GM12878 (cell line): ENCODE measurements around the gene FAT1. TPM values are rescaled to one million over a fixed set of nuclear protein-coding genes. Genes with fewer than 3 reads are reported as not detected.
A peak's percentile ranks its signal among the peaks of the same experiment; 100 is the strongest.

ENCODE experiments used
- ATAC-seq: fragments of 200-7000 bp; cut with Tn5 transposase; 3 replicates; pipeline ENCODE4 v1.9.1; 2020; ENCODE audit warnings: mild to moderate bottlenecking, moderate library complexity
- BruUV-seq: library from RNA; stranded (reverse); fragments of 400-500 nt; replicated peaks from 2 replicates; lab custom pipeline; 2021; lab: Mats Ljungman, UMichigan
- CTCF ChIA-PET: fragments of 300-600 bp; sonication (Branson Sonifier 250); formaldehyde crosslinking; extraction: SDS; loops from one replicate; lab custom pipeline; 2021; ENCODE audit warnings: inconsistent platforms; lab: Yijun Ruan, JAX
- POLR2A ChIA-PET: fragments of 350-600 bp; formaldehyde crosslinking; extraction: SDS; loops from one replicate; lab custom pipeline; 2021; ENCODE audit warnings: inconsistent platforms; lab: Charles Lee
- RAD21 ChIA-PET: fragments of 300-600 bp; sonication (Branson Sonifier 250); formaldehyde crosslinking; loops from one replicate; lab custom pipeline; 2023; ENCODE audit warnings: antibody characterized with exemption; ENCODE audit not compliant: unreplicated experiment; lab: Charles Lee
- SMC1A ChIA-PET: fragments of 300-600 bp; sonication (Branson Sonifier 250); formaldehyde crosslinking; loops from one replicate; lab custom pipeline; 2023; ENCODE audit not compliant: unreplicated experiment, uncharacterized antibody; lab: Charles Lee
- DNase-seq: peaks from one replicate; pipeline ENCODE4 v3.0.0-alpha.2; 2011; ENCODE audit warnings: low read depth, low spot score
- FAIRE-seq: peaks from 3 replicates; lab custom pipeline; 2011; peaks lifted over from hg19 to GRCh38; lab: Jason Lieb, UNC
- H2AFZ ChIP-seq: 2 replicates; pipeline ENCODE4 v1.6.0; 2011; ENCODE audit warnings: low read depth, low read length, control low read depth; ENCODE audit not compliant: control insufficient read depth
- H3K27ac ChIP-seq: 2 replicates; pipeline ENCODE4 v1.5.1; 2011; ENCODE audit warnings: control low read depth; ENCODE audit not compliant: control insufficient read depth, insufficient read depth
- H3K27me3 ChIP-seq, 2 experiments: replicated peaks in 1 of 2; 2 replicates each; pipeline versions ENCODE4 v1.6.0 to v1.6.1; 2011; ENCODE audit warnings: low read length in 1 of 2; ENCODE audit not compliant: control insufficient read depth in 2 of 2, insufficient read depth in 2 of 2
- H3K36me3 ChIP-seq, 2 experiments: 2 replicates each; pipeline ENCODE4 v1.5.1; 2011; ENCODE audit warnings: low read length in 1 of 2; ENCODE audit not compliant: control insufficient read depth in 2 of 2, insufficient read depth in 2 of 2
- H3K4me1 ChIP-seq: 2 replicates; pipeline ENCODE4 v1.6.1; 2011; ENCODE audit warnings: mild to moderate bottlenecking, low read length, moderate library complexity, mixed read lengths; ENCODE audit not compliant: control insufficient read depth, insufficient read depth
- H3K4me2 ChIP-seq: 2 replicates; pipeline ENCODE4 v1.6.0; 2011; ENCODE audit warnings: control low read depth; ENCODE audit not compliant: control insufficient read depth, insufficient read depth
- H3K4me3 ChIP-seq: fragments of 200-600 bp; sonication (generic); 2 replicates; pipeline ENCODE4 v1.5.1; 2016
- H3K79me2 ChIP-seq: 2 replicates; pipeline ENCODE4 v1.6.0; 2011; ENCODE audit warnings: low read length; ENCODE audit not compliant: control insufficient read depth, insufficient read depth
- H3K9ac ChIP-seq: 2 replicates; pipeline ENCODE4 v1.8.0; 2011; ENCODE audit warnings: low read length, control low read depth, mixed read lengths; ENCODE audit not compliant: control insufficient read depth, insufficient read depth
- H3K9me3 ChIP-seq: replicated peaks from 3 replicates; pipeline ENCODE4 v1.5.1; 2011; ENCODE audit warnings: mild to moderate bottlenecking, low read length; ENCODE audit not compliant: control insufficient read depth, insufficient read depth
- H4K20me1 ChIP-seq: 2 replicates; pipeline ENCODE4 v1.6.0; 2011; ENCODE audit not compliant: control insufficient read depth, insufficient read depth
- ATF3 ChIP-seq: IDR thresholded peaks from 2 replicates; pipeline ENCODE4 v1.6.1; 2011; ENCODE audit warnings: low read depth, mild to moderate bottlenecking, low read length, moderate library complexity, borderline replicate concordance; ENCODE audit errors: extremely low read depth
- BMI1 ChIP-seq: fragments of 450-650 bp; IDR thresholded peaks from 2 replicates; pipeline ENCODE4 v1.6.1; 2016; ENCODE audit warnings: mild to moderate bottlenecking, moderate library complexity, borderline replicate concordance
- CHD1 ChIP-seq: IDR thresholded peaks from 2 replicates; pipeline ENCODE4 v1.6.1; 2012; ENCODE audit warnings: low read depth, low read length, improper control_type of control experiment
- NFXL1 ChIP-seq: fragments of 450-650 bp; IDR thresholded peaks from 2 replicates; pipeline ENCODE4 v1.6.1; 2017; ENCODE audit warnings: antibody characterized with exemption, mild to moderate bottlenecking, borderline replicate concordance
- NFYB ChIP-seq: IDR thresholded peaks from 2 replicates; pipeline ENCODE4 v1.6.1; 2011; ENCODE audit warnings: low read depth, mild to moderate bottlenecking, low read length, improper control_type of control experiment, moderate library complexity; ENCODE audit not compliant: insufficient read depth
- PAX8 ChIP-seq: fragments of 450-650 bp; IDR thresholded peaks from 2 replicates; pipeline ENCODE4 v1.6.1; 2017; ENCODE audit warnings: mild to moderate bottlenecking, moderate library complexity
- PBX3 ChIP-seq: IDR thresholded peaks from 2 replicates; pipeline ENCODE4 v1.6.1; 2011; ENCODE audit warnings: mild to moderate bottlenecking, low read depth, low read length, moderate library complexity; ENCODE audit not compliant: insufficient replicate concordance
- SIN3A ChIP-seq: IDR thresholded peaks from 2 replicates; pipeline ENCODE4 v1.6.1; 2012; ENCODE audit warnings: low read depth, low read length, improper control_type of control experiment
- WGBS: methylation state at CpG from one replicate; pipeline ENCODE4 v1.1.6; 2016; ENCODE audit warnings: low lambda C conversion rate; ENCODE audit not compliant: insufficient replicate concordance, insufficient coverage; ENCODE audit errors: missing lambda C conversion rate; 5-methylcytosine and 5-hydroxymethylcytosine counted together
- in situ Hi-C: fragments of 300-500 bp; cut with MboI; formaldehyde crosslinking; loops from 9 replicates; pipeline ENCODE4 v1.14.3; 2018; ENCODE audit warnings: mixed read lengths
- intact Hi-C: fragments of 100-400 bp; cut with micrococcal nuclease; formaldehyde crosslinking; loops from one replicate; pipeline ENCODE4 v1.14.2; 2022; ENCODE audit not compliant: unreplicated experiment
- polyA plus RNA-seq, 11 experiments: library from polyadenylated mRNA; depleted of rRNA in 4 of 11; unstranded in 6 of 11; stranded (reverse) in 5 of 11; fragments of >200 nt; fragmentation: Nextera tagmentation in 4 of 11; fragmentation: Illumina TruSeq in 1 of 11; extraction: Ambion mirVana in 4 of 11; extraction: Trizol in 1 of 11; gene quantifications; 1 replicate in 1 of 11; 2 replicates in 10 of 11; pipeline versions ENCODE4 v1.2.1 to v1.2.3, GENCODE V29; 2011 to 2016; ENCODE audit warnings: inconsistent platforms in 2 of 11, missing spikeins in 2 of 11, low read depth in 1 of 11
- total RNA-seq, 4 experiments: library from RNA; depleted of rRNA in 3 of 4; stranded (reverse); fragments of >200 nt in 3 of 4; fragmentation: Illumina TruSeq in 1 of 4; extraction: Trizol in 1 of 4; gene quantifications; 2 replicates each; pipeline versions ENCODE4 v1.2.1 to v1.2.3, GENCODE V29; 2013 to 2021
- TF ChIP-seq, protein P1 (sequence below): fragments of 450-650 bp; formaldehyde crosslinking; IDR thresholded peaks from 2 replicates; pipeline ENCODE4 v1.5.0; 2022; ENCODE audit warnings: mild to moderate bottlenecking, missing genetic modification characterization

FAT1 gene
- total and polyA plus RNA-seq, 10 of the 15 experiments (the other 5 are each of a cell fraction or from before 2014, with no cell fraction given) = 0.04 to 11.8 (median 0.11) TPM; not detected in 1

- TF ChIP-seq NFXL1 (no peak), BMI1 (no peak), PBX3 (no peak), PAX8 (no peak), NFYB (no peak), CHD1 (no peak), SIN3A (no peak), ATF3 (no peak)
- TF ChIP-seq, protein P1, sequence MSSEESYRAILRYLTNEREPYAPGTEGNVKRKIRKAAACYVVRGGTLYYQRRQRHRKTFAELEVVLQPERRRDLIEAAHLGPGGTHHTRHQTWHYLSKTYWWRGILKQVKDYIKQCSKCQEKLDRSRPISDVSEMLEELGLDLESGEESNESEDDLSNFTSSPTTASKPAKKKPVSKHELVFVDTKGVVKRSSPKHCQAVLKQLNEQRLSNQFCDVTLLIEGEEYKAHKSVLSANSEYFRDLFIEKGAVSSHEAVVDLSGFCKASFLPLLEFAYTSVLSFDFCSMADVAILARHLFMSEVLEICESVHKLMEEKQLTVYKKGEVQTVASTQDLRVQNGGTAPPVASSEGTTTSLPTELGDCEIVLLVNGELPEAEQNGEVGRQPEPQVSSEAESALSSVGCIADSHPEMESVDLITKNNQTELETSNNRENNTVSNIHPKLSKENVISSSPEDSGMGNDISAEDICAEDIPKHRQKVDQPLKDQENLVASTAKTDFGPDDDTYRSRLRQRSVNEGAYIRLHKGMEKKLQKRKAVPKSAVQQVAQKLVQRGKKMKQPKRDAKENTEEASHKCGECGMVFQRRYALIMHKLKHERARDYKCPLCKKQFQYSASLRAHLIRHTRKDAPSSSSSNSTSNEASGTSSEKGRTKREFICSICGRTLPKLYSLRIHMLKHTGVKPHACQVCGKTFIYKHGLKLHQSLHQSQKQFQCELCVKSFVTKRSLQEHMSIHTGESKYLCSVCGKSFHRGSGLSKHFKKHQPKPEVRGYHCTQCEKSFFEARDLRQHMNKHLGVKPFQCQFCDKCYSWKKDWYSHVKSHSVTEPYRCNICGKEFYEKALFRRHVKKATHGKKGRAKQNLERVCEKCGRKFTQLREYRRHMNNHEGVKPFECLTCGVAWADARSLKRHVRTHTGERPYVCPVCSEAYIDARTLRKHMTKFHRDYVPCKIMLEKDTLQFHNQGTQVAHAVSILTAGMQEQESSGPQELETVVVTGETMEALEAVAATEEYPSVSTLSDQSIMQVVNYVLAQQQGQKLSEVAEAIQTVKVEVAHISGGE (CRISPR knock-in tag) = no peak
- no peak for DNase-seq
- H3K4me2 ChIP-seq = no peak overlapping the region
- SMC1A ChIA-PET = no interaction called here
- H3K79me2 ChIP-seq = no peaks in the 10 kb centered on the region
- 66% methylated on average over 8 of the region's 8 CpGs for WGBS
- CTCF ChIA-PET = no interaction called here
- no peaks in the 10 kb centered on the region for H3K9me3 ChIP-seq
- POLR2A ChIA-PET = no interaction called here
- no peaks in the 10 kb centered on the region for H4K20me1 ChIP-seq
- no peak overlapping the region for H2AFZ ChIP-seq
- no TSS peak for BruUV-seq
- intact Hi-C loops = no loop called here
- H3K27me3 ChIP-seq = no peaks in the 10 kb centered on the region
- H3K4me1 ChIP-seq = no peaks in the 10 kb centered on the region
- RAD21 ChIA-PET = no interaction called here
- H3K27ac ChIP-seq = no peak overlapping the region
- no peak overlapping the region for H3K4me3 ChIP-seq
- in situ Hi-C loops = no loop called here
- H3K9ac ChIP-seq = no peak overlapping the region
- peak; percentile 55 for ATAC-seq
- no peak for FAIRE-seq
- no peaks in the 10 kb centered on the region for H3K36me3 ChIP-seq
Measured at GRCh38 chr4:186755550-186756519, 32.2 kb upstream of the FAT1 start.
